ENCODE data around the gene ARHGEF26.

GRCh38 chr3:154130540-154130939, 9.3 kb downstream of the ARHGEF26 start:
- TF ChIP-seq CTCF (IDR thresholded peaks at IDR 0.05), result no peak
- no peak for TF ChIP-seq POLR2A (IDR thresholded peaks at IDR 0.05)
- TF ChIP-seq POLR2AphosphoS5 (IDR thresholded peaks at IDR 0.05), result no peak

Measured in sigmoid colon (tissue), 4 donors.